Endothelial cell (in vitro differentiated cells): ENCODE results near the gene FYTTD1. TPM values are rescaled to one million over a fixed set of nuclear protein-coding genes. Genes with fewer than 3 reads are reported as not detected.

Source experiments
- DNase-seq: peaks from one replicate; pipeline ENCODE4 v3.0.0; 2021; ENCODE audit warnings: low spot score
- H3K27ac Mint-ChIP-seq: one replicate; pipeline ENCODE4 v1.8.0; 2021; ENCODE audit warnings: mixed read lengths, inconsistent platforms; ENCODE audit not compliant: unreplicated experiment
- H3K27me3 Mint-ChIP-seq: one replicate; pipeline ENCODE4 v1.8.0; 2021; ENCODE audit warnings: mild to moderate bottlenecking, moderate library complexity, mixed read lengths, inconsistent platforms; ENCODE audit not compliant: unreplicated experiment
- H3K36me3 Mint-ChIP-seq: one replicate; pipeline ENCODE4 v1.8.0; 2021; ENCODE audit warnings: mild to moderate bottlenecking, low read depth, mixed read lengths, inconsistent platforms; ENCODE audit not compliant: unreplicated experiment
- H3K4me1 Mint-ChIP-seq: one replicate; pipeline ENCODE4 v1.8.0; 2021; ENCODE audit warnings: mild to moderate bottlenecking, mixed read lengths, inconsistent platforms; ENCODE audit not compliant: unreplicated experiment
- H3K4me3 Mint-ChIP-seq: one replicate; pipeline ENCODE4 v1.8.0; 2021; ENCODE audit warnings: mild to moderate bottlenecking, mixed read lengths, inconsistent platforms; ENCODE audit not compliant: unreplicated experiment
- H3K9me3 Mint-ChIP-seq: one replicate; pipeline ENCODE4 v1.8.0; 2021; ENCODE audit warnings: mixed read lengths, inconsistent platforms; ENCODE audit not compliant: unreplicated experiment
- total RNA-seq: library from RNA; stranded (reverse); fragmentation: NEBNext Ultra II Directional; extraction: Animal tissue kit (Norgen Biotek cat#: 25700); gene quantifications from one replicate; pipeline ENCODE4 v1.2.1, GENCODE V29; 2021; ENCODE audit not compliant: unreplicated experiment
- TF ChIP-seq, protein P1 (sequence below): fragments of 200-600 bp; sonication (generic); IDR thresholded peaks from one replicate; pipeline ENCODE4 v1.5.0; 2021; ENCODE audit warnings: antibody characterized with exemption; ENCODE audit not compliant: unreplicated experiment

The FYTTD1 gene
- total RNA-seq, 1 donor from 2014 or later = 65.3 TPM

DNA sequence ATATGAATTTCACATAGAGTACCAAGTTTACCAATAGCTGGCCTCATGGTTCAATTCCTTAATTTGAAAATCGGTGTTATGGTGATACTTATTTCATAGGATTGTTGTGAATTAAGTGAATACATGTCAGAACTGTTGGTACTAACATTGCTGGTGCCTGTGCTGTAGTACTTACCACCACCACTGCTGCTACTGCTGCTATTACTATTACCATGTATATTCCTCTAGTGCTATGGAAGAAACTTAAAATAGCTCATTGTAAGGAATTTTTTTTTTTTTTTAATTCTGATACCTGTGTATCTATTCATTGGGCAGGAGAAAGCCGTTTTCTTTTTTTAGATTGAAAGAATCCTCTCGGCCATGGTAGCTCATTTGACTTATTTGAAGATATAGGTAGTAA is 3.6 kb downstream of the FYTTD1 start:
- TF ChIP-seq, protein P1, sequence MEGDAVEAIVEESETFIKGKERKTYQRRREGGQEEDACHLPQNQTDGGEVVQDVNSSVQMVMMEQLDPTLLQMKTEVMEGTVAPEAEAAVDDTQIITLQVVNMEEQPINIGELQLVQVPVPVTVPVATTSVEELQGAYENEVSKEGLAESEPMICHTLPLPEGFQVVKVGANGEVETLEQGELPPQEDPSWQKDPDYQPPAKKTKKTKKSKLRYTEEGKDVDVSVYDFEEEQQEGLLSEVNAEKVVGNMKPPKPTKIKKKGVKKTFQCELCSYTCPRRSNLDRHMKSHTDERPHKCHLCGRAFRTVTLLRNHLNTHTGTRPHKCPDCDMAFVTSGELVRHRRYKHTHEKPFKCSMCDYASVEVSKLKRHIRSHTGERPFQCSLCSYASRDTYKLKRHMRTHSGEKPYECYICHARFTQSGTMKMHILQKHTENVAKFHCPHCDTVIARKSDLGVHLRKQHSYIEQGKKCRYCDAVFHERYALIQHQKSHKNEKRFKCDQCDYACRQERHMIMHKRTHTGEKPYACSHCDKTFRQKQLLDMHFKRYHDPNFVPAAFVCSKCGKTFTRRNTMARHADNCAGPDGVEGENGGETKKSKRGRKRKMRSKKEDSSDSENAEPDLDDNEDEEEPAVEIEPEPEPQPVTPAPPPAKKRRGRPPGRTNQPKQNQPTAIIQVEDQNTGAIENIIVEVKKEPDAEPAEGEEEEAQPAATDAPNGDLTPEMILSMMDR = no peak
- Mint-ChIP-seq H3K27ac (no peak overlapping the region), H3K36me3 (peaks cover 9% of the 10 kb centered on the region), H3K4me1 (peaks cover 14% of the 10 kb centered on the region), H3K4me3 (no peak overlapping the region), H3K27me3 (no peaks in the 10 kb centered on the region), H3K9me3 (no peaks in the 10 kb centered on the region)
- no peak for DNase-seq

DNA sequence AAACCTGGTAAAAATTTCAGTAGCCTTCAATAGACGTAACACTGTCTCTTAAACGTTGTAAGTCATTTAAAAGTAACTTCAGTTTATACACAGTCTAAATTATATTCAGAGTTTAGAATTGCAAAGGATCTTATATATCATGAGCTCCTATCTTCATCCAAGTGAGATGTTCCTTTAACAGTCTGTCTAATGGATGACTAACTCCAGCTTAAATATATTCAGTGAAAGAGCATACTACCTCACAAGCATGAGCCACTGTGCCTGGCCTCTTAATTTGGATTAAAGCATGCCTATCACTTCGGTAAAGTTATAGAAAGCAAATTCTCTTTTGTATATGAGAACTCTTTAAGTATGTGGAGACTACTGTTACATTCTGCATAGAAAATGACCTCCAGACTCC is 7.0 kb downstream of the FYTTD1 start:
- TF ChIP-seq, protein P1 = no peak
- DNase-seq = no peak
- no peaks in the 10 kb centered on the region for H3K36me3 Mint-ChIP-seq
- H3K27me3 Mint-ChIP-seq = no peaks in the 10 kb centered on the region
- no peaks in the 10 kb centered on the region for H3K4me1 Mint-ChIP-seq
- H3K9me3 Mint-ChIP-seq = no peaks in the 10 kb centered on the region
- no peak overlapping the region for H3K4me3 Mint-ChIP-seq
- H3K27ac Mint-ChIP-seq = no peak overlapping the region

DNA sequence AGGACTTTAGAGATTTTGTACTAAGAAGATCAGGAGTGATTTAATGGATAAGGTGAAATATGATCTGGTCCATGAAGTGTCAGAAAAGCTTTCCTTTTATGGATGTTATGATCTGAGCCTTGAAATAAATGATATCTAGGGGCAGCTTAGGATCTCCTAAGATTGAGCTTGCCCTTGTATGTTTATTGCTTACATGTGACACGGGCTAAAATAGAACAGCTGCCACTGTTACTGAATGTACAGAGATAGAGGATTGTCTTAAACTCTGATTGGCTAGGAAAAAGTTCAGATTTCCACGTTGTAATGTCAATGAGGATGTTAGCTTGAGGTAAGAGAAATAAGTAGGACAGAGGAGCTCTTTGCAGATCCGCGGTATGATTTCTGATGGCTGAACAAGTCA is 8.8 kb downstream of the FYTTD1 start:
- no peak overlapping the region for H3K27ac Mint-ChIP-seq
- no peaks in the 10 kb centered on the region for H3K36me3 Mint-ChIP-seq

DNA sequence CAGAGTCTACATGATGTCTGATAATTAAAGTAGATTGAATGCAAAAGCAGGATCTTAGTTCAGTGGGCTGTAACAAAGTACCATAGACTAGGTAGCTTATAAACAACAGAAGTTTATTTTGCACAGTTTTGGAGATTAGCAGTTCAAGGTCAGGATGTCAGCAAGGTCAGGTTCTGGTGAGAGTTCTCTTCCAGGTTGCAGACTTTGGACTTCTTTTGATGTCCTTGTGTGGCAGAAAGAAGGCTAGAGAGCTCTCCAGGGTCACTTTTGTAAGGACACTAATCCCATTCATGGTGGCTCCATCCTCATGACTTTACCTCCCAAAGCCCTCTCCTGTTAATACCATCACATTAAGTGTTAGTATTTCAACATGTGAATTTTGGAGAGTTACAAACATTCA is 12.1 kb downstream of the FYTTD1 start:
- DNase-seq = no peak
- H3K27me3 Mint-ChIP-seq = no peaks in the 10 kb centered on the region
- no peaks in the 10 kb centered on the region for H3K4me1 Mint-ChIP-seq
- TF ChIP-seq, protein P1 = no peak
- no peak overlapping the region for H3K27ac Mint-ChIP-seq
- H3K9me3 Mint-ChIP-seq = no peaks in the 10 kb centered on the region
- no peak overlapping the region for H3K4me3 Mint-ChIP-seq
- H3K36me3 Mint-ChIP-seq = peaks cover 9% of the 10 kb centered on the region

More for the DNA sequence above, 8.8 kb downstream of the FYTTD1 start:
- DNase-seq = no peak
- TF ChIP-seq, protein P1 = no peak
- H3K9me3 Mint-ChIP-seq = no peaks in the 10 kb centered on the region
- no peaks in the 10 kb centered on the region for H3K4me1 Mint-ChIP-seq
- no peak overlapping the region for H3K4me3 Mint-ChIP-seq
- no peaks in the 10 kb centered on the region for H3K27me3 Mint-ChIP-seq

DNA sequence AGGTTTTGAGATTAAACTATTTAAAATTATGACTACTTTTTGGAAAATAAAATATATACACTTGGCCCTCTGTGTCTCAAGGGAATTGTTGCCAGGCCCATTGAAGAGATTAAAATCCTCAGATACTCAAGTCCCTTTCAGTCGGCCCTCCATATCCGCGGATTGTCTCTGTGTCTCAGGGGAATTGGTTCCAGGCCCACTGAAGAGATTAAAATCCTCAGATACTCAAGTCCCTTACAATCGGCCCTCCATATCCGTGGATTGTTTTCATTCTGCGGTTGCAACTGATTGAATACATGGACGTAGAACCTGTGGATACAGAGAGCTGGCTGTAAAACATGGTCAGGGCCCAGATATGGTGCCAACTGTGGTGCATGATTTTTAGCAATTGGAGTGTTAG is 25.6 kb downstream of the FYTTD1 start:
- Mint-ChIP-seq H3K27me3 (no peaks in the 10 kb centered on the region), H3K9me3 (no peaks in the 10 kb centered on the region), H3K36me3 (peaks cover 37% of the 10 kb centered on the region), H3K27ac (no peak overlapping the region), H3K4me3 (no peak overlapping the region), H3K4me1 (no peaks in the 10 kb centered on the region)
- DNase-seq = no peak
- TF ChIP-seq, protein P1 = no peak
